ENCODE data around the gene CMSS1. TPM values are rescaled to one million over a fixed set of nuclear protein-coding genes. Genes with fewer than 3 reads are reported as not detected.
A peak's percentile ranks its signal among the peaks of the same experiment; 100 is the strongest.

The CMSS1 gene
- total and polyA plus RNA-seq, 2 of the 13 experiments (the other 11 are each of a cell fraction or from before 2014, with no cell fraction given), result 6.4 to 48.7 TPM

DNA sequence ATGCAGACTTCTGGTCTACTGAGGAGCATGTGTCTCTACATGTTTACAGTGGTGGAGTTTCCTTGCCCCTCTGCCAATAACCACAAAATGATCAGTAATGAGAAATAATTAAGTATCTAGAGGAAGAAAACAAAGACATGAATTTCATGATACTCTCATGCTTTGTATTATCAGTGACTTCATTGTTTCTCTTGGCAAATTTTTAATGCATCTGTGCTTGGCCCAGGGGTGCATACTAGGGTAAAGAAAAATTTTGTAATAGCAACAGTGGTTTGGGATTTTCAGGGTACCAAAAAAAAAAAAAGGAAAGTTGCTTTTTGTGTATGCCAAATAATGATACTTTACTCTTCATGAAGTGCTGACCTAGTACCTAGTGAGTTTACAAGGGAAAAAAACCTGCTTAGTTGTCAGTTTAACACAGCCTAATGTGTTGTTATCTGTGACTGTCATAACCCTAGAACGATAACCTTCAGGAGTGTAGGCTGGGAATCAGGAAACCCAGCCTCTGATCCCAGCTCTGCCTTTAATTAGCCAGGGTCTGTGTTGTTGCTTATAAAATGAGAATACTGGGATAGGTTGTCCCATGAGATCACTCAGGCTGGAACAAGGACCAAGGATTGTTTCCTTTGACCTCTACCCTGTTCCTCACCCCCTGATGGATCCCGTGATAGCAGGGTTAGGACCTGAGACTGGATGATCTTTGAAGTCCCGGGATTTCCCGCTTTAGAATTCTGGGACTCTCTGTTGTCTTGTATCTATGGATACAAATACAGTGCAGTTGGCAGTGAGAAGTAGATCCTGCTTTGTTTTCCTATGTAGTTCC lies 117.5 kb downstream of the CMSS1 start:
- in situ Hi-C loops (cut with HindIII; ENCODE audit: extremely low pct_ligation_motif_present, low pct_unique_long_range_greater_than_20kb), result no loop called here
- Histone ChIP-seq H3K4me3 (replicated peaks in 1 of 3; ENCODE audit: insufficient read depth in 1 of 3, low read depth in 2 of 3, low read length in 3 of 3) (no peak overlapping the region), H3K4me1 (ENCODE audit: insufficient read depth, low read length) (peaks cover 66% of the 10 kb centered on the region), H3K79me2 (ENCODE audit: insufficient read depth, low read length) (no peaks in the 10 kb centered on the region), H2AFZ (ENCODE audit: low read length) (peak overlapping the region; percentile 48), H3K36me3 (replicated peaks in 1 of 2; ENCODE audit: control insufficient read depth in 1 of 2, insufficient read depth in 2 of 2, low read length in 2 of 2) (no peaks in the 10 kb centered on the region), H4K20me1 (ENCODE audit: insufficient read depth, low read length) (no peaks in the 10 kb centered on the region), H3K4me2 (ENCODE audit: low read depth, low read length) (peak overlapping the region; percentile 33), H3K27ac (ENCODE audit: extremely low read length, insufficient read depth, low read length) (peak overlapping the region; percentile 60), H3K9ac (ENCODE audit: insufficient read depth, low read depth, low read length) (peak overlapping the region; percentile 50), H3K9me3 (ENCODE audit: low read length) (no peaks in the 10 kb centered on the region), H3K27me3 (ENCODE audit: control insufficient read depth in 1 of 2, insufficient read depth in 2 of 2, low read length in 2 of 2) (no peaks in the 10 kb centered on the region)
- peak; percentile 92 for DNase-seq (ENCODE audit: low spot score)
- peak; percentile 60 for FAIRE-seq
- WGBS (ENCODE audit: low lambda C conversion rate), result 7% methylated on average over 3 of the region's 4 CpGs
- CTCF ChIA-PET (ENCODE audit: low intra/inter-chr PET ratio, low total read pairs), result no interaction called here
- intact Hi-C loops (cut with micrococcal nuclease; ENCODE audit: unreplicated experiment), result loop anchor here (5.0 kb wide), 1 partner anchor 142 kb away; no protein-coding TSS in a partner anchor
- POLR2A ChIA-PET, result interaction anchor here (1.6 kb wide), 1 partner anchor 14 kb away, joined by 4 read pairs; no protein-coding TSS in a partner anchor
- peak; percentile 93 for ATAC-seq
- no TSS peak for BruUV-seq (replicated peaks)
- TF ChIP-seq ASH2L (IDR thresholded peaks at IDR 0.05; ENCODE audit: insufficient read length, low read depth, low read length) (peak; percentile 58), SRF (IDR thresholded peaks at IDR 0.05; ENCODE audit: low read depth, low read length) (no peak), POGZ (CRISPR knock-in tag; IDR thresholded peaks at IDR 0.05) (peak; percentile 80; the same call in 1 of the 2 replicates), MIER3 (CRISPR knock-in tag; IDR thresholded peaks at IDR 0.05; ENCODE audit: borderline replicate concordance) (0 out of 2 replicates have a peak, but pooled peaks have one; percentile 33), ZBTB34 (CRISPR knock-in tag; IDR thresholded peaks at IDR 0.05) (no peak), HOXD1 (CRISPR knock-in tag; IDR thresholded peaks at IDR 0.05) (no peak), RFX3 (CRISPR knock-in tag; IDR thresholded peaks at IDR 0.05) (peak; percentile 66), ZSCAN9 (CRISPR knock-in tag; IDR thresholded peaks at IDR 0.05; ENCODE audit: borderline replicate concordance) (no peak), ATF7-NPFF (CRISPR knock-in tag; IDR thresholded peaks at IDR 0.05; ENCODE audit: low read depth) (no peak), ARNTL (CRISPR knock-in tag; IDR thresholded peaks at IDR 0.05) (no peak), ZNF607 (CRISPR knock-in tag; IDR thresholded peaks at IDR 0.05; ENCODE audit: borderline replicate concordance) (no peak), XBP1 (CRISPR knock-in tag; IDR thresholded peaks at IDR 0.05) (no peak), MAFK (conservative IDR thresholded peaks at IDR 0.05 in 1 of 2, IDR thresholded peaks at IDR 0.05 in 1 of 2; ENCODE audit: low read length in 2 of 2) (peak; percentile 20 to 39; a peak in 1 of 4 replicates), ZNF430 (CRISPR knock-in tag; IDR thresholded peaks at IDR 0.05) (0 out of 2 replicates have a peak, but pooled peaks have one; percentile 43), FOXP4 (CRISPR knock-in tag; IDR thresholded peaks at IDR 0.05) (peak; percentile 67)
- TF ChIP-seq, protein P1, sequence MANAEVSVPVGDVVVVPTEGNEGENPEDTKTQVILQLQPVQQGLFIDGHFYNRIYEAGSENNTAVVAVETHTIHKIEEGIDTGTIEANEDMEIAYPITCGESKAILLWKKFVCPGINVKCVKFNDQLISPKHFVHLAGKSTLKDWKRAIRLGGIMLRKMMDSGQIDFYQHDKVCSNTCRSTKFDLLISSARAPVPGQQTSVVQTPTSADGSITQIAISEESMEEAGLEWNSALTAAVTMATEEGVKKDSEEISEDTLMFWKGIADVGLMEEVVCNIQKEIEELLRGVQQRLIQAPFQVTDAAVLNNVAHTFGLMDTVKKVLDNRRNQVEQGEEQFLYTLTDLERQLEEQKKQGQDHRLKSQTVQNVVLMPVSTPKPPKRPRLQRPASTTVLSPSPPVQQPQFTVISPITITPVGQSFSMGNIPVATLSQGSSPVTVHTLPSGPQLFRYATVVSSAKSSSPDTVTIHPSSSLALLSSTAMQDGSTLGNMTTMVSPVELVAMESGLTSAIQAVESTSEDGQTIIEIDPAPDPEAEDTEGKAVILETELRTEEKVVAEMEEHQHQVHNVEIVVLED (CRISPR knock-in tag; IDR thresholded peaks at IDR 0.05; ENCODE audit: borderline replicate concordance), result no peak
- TF ChIP-seq, protein P2, sequence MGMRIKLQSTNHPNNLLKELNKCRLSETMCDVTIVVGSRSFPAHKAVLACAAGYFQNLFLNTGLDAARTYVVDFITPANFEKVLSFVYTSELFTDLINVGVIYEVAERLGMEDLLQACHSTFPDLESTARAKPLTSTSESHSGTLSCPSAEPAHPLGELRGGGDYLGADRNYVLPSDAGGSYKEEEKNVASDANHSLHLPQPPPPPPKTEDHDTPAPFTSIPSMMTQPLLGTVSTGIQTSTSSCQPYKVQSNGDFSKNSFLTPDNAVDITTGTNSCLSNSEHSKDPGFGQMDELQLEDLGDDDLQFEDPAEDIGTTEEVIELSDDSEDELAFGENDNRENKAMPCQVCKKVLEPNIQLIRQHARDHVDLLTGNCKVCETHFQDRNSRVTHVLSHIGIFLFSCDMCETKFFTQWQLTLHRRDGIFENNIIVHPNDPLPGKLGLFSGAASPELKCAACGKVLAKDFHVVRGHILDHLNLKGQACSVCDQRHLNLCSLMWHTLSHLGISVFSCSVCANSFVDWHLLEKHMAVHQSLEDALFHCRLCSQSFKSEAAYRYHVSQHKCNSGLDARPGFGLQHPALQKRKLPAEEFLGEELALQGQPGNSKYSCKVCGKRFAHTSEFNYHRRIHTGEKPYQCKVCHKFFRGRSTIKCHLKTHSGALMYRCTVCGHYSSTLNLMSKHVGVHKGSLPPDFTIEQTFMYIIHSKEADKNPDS (CRISPR knock-in tag; IDR thresholded peaks at IDR 0.05), result no peak

Measured in HepG2 (cell line).